ENCODE results near the gene PPM1L.

PPM1L gene

DNA sequence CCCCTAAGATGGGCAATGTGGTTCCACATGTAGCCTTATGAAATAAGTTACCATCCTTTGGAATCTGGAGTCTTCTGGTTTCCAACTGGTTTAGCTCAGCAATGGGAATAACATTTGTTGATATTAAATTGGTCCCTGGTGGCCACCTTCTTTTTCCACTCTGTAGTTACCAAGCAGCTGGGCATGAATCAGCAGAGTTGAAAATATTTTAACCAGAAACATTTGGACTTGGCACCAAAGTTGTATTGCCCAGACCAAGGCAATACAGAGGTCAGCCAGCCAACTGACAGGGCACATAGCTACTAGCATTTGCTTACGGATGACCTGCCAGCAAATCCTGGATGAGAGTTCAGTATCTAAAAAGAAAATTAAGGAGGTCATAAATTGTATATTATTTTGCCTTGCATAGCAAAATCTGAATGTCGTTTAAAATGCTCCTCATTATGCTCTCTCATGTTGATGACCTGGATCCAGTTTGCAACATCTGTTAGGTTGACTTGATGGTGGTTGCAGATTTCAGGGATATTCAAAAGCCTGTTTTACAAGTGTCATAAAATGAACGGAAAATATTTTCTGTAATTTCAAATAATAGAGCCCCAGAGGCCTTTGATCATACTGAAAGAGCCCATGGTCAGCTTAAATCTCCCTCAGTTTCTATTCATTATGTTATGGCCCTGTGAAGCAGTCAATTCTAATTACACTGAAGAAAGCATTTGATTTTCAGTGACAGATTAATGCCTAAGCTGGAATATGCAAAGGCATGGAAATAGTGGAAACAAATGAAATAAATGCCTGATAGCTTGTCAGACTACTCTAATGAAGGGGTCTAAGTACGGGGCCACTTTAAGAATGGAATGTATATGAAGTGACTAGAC is 54.6 kb downstream of the PPM1L start:
- DNase-seq: no peak

DNA sequence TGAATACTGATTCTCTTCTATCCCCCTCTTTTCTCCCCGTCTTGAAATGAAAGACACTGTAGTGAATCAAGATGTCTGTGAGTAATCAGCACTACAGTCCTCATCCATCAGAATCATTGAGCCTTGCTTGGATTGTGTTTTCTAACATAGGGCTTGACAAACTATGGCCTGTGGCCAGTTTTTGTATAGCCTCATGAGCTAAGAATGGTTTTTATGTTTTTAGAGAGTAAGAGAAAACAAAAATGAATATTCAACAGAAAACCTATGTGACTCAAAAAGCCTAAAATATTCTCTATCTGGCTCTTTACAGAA is 55.2 kb downstream of the PPM1L start:
- DNase-seq: no peak

DNA sequence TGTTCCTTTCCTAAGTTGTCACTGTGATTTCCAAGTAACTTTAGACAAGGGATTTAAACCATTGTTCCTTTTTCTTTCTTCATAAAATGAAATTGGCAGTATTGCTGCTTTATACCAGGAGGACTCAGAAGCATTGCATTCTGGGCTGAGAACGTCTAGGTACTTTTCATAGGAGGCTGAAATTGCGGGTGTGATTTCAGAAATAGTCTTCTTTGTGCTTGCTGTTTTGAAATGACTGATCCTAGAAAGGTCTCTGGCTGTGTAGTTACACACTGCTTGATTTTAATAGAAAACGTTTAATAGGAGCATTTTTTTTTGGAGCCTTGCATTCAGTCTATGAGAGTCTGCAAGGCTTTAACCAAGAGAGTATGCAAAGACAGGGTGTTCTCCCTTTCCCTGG is 56.3 kb downstream of the PPM1L start:
- DNase-seq: no peak

DNA sequence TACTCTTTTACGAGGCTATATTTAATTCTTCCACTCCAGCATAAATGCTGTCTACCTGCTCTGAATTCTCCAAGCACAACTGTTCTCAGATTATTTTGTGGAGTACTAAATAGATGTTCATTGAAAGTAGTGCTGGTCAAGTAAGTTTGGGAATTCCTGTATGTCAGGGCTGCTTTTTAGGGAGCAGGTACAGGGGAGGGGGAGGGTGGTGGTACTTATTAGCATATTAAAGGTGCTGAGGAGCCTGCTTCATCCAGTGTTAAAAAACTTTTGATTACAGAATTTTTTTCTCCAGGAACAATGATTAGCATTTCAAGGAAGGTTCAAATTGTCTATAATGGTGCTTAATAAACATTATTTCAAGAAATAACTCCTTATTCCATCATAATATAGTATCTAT is 59.2 kb downstream of the PPM1L start:
- no peak for DNase-seq

DNA sequence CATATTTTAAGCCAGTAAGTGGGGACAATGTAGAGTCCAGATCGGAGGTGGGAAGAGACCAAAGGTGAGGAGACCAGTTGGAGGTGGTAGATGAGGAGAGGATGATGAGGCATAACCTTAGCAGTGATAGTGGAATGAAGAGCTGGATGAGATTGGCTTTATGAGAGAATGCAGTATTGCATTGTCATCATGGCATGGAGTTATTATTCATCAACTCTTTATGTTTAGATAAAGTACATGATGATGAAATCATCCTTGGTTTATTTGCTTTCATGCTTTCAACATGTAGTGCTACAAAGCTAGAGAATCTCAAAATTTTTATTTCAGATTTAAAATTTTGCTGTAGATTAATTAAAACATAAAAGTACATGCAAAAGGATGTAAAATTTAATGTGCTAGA is 64.0 kb downstream of the PPM1L start:
- DNase-seq: no peak

DNA sequence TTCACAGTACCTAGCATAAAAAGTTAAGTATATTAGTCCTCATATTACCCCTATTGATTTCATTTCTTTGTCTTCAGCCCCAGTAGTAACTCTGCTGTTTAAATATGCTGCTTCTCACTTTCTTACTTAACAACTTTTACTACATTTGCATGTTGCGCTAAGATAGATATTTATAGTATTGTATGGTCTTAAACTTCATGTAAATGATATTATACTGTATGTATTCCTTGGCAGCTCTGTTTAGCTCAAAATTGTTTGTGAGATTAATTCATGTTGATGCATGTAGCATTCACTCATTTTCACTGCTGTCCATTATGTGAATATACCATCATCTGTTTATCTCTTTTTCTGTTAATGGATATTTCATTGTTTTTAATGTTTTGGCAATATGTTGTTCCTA is 64.4 kb downstream of the PPM1L start:
- no peak for DNase-seq

DNA sequence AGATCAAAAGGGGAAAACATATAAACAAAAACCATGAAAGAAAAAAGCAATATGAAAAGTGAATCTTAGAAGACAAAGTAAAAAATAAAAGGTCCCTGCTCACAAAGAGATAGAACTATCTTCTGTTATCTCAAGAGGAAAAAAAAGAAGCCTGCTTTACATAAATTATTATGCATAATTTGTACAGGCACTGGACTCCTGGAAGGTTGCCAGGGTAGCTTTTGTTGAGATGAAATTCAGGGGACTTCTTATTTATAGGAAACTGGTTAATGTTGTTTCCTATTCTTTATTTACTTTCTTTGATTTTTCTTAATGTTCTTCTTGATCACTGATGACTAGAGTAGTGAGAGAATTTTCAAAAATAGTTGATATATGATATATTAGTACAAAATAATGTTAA is 66.9 kb downstream of the PPM1L start:
- DNase-seq: no peak

DNA sequence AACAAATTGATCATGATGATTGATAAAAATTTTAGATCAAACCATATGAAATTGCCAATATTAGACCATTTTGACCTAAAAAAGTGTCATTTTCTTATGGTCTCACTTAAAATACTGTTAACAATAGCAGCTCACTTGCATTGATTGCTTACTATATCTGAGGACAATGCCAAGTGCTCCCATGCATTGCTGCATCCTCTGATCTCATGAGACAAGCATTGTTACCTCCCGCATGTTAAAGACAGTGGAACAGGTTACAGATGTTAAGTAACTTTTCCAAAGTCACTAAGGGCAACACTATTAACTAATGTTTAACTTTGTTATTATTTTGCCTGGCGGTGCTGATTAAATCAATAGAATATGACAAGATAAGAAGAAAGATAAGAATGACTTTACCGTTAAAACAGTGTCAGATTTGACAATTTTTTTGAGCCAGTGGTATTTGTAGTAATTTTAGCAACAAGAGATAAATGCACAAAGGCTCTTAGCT is 69.3 kb downstream of the PPM1L start:
- no peak for DNase-seq

DNA sequence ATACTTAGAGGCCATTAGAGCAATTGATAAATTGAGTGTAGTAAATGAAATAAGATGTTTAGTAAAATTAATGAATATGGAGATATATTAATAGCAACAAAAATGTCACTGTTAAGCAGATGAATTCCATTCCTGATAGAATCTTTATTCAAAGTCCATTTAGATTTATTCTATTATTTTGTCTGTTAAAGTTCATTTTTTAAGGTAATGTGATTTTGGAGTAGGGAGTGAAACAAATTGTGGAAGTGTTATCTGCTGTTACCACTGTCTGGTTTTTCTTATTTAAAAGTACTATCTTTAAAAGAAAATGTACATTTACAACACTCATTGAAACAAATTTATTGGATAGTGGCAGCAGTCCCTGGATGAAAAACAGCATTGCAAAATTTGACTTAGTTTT is 70.4 kb downstream of the PPM1L start:
- no peak for DNase-seq

DNA sequence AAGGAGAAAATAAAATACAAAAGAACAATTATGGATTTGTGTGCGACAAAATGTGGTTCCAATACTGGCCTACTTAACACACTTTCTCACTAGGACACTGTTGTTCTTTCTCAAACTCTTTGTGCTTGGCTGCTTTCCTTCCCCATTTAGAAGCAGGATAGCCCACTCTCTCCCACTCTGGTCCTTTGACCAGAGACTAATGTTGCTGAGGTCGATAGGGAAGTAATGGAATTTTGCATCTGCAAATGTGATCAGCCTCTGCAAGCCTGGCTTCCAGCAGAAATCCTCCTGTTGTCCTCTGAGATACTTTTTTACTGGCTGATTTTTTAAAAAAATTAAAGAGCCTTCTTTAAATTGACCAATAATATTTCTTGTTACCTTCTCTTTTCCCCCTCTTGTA is 71.0 kb downstream of the PPM1L start:
- DNase-seq: no peak

DNA sequence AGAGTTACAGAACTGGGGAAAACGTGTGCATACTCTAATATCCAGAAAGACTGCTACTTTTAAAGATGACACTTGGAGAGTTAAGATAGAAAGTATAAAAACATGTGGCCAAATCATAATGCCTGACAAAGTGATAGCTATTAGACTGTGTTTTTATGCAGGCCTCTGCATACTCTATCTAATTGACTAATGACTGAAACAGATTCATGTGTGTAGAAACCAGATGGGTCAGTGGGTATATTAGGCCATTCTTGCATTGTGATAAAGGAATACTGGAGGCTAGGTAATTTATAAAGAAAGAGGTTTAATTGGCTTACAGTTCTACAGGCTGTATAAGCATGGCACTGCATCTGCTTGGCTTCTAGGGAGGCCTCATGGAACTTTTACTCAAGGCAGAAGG is 71.5 kb downstream of the PPM1L start:
- DNase-seq: no peak

DNA sequence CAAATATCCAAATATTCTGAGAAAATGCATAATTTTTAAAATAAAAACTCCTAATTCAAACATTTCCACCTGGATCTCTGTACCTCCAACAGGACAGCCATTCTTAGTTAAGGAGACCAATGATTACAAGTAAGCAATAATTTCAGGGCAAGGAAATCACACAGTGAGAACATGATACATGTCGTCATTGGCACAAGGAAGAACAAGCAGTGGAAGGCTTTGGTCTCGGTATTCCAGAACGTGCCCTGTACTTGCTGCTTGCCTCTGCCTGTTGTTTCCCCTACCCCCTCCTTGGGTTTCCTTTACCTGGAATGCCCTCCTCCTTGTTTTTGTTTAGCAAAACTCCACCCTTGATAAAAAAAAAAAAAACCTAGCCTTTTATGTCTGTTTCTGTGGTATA is 72.8 kb downstream of the PPM1L start:
- no peak for DNase-seq

DNA sequence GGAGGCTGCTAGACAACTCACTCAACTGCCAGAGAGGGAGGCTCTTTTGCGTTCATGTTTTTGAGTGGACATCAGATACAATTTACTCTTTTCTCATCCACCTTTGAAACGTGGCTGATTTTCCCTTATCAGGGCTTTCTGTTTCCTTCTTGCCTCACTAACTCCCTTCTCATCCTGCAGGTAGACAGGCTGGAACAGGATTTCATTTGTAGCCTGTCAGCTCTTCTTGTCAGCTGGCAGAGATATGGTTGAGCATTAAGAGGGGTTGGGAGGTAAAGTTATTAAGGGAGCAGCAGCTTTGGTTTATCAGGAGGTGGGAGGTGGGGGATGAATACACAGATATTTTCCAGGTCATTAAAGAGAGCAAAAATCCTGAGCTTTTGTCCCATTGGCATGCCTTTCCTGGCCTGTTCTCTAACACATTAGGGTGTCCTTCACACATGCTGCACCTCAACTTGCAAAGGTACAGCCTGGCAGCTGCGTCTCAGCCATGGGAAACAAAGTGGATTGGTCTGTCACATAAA is 73.5 kb downstream of the PPM1L start:
- DNase-seq: no peak

DNA sequence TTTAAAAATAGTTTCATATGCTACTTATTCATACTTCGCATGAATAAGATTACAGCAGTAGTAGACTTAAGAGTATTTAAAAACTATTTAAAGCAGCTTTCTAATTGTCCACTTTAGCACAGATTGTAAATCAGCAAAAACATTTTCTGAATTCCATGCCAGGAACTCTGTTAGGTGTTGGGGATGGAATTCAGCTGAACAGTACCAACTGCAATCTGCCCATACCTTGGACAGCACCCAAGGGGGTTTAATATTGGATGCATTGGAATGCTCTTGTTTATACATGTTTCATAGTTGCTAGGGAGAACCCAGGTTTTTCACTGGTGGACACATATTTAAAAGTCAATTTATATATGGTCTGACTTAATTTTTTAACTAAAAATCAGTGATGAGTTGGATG is 74.8 kb downstream of the PPM1L start:
- DNase-seq: no peak

DNA sequence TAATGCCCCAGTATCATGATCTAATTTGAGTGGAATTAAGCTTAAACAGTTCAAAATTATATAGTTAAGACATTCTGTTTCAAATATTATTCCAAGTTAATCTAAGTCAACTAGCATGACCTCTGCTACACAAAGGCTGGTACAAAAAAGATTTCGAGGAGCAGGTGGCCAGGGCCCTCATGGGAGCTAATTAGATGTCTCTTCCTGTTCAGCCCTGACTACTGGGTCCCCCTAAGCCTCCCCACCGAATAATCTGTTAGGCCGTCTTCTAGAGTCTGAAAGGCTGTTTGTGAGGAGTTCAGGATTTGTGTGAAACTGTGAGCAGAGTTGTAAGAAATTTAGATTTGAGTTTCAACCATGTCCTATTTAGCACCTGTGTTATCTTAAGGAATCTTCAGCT is 75.4 kb downstream of the PPM1L start:
- no peak for DNase-seq

DNA sequence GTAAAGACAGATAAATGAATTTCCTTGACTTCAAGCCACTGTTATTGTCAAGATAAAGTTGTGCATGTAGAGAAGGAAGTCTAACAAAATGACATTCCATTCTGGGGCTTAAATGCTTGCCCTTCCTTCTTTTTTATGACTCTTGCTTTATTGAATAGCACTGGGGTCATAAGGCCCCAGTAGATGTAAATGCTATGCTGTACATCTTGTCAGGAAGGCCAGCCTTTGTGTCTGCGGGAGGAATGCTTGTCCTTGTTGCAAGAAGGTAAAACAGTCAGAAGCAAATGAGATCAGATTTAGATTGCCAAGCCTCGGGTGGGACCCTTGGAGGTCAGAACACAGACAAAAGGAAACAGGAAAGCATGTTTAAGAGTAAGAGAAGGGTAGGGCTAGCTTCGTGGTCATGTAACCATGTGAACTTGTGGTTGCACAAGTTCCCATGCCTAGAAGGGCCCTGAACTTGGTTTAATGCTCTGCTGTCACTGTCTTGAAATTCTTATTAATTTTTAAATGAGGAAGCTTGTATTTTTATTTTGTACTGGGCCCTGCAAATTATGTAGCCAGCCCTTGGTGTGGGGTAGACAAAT is 81.5 kb downstream of the PPM1L start:
- DNase-seq: no peak

DNA sequence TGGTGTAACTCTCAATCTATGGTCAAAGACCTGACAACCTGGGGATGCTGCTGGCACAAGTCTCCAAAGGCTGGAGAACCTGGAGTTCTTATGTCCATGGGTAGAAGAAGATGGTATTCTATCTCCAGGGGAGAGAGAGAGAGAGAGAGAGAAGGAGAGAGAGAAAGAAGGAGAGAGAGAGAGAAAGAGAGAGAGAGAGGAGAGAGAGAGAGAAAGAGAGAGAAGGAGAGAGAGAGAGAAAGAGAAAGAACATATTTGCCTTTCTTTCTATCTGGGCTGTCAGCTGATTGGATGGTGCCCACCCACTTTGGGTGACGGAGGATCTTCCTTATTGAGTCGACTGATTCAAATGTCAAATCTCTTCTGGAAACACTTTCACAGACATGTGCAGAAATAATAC is 84.6 kb downstream of the PPM1L start:
- no peak for DNase-seq

DNA sequence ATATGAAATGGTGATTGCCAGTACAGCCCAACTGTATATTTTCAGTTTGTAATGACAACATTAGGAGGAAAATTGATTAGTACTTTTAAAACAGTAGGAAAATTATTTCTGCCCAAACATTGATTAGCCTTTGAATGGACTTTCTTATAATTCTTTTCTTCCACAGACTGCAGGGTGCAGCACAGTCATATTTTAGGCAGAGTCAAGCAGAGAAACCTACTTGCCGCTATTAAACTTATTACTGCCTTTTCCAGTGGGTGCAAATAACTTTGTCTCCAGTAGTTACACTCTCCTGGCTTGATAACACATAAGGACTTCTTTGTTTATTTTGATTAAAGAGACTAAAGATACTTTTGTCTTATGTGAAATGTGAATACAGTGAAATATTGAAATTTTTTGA is 85.4 kb downstream of the PPM1L start:
- no peak for DNase-seq

DNA sequence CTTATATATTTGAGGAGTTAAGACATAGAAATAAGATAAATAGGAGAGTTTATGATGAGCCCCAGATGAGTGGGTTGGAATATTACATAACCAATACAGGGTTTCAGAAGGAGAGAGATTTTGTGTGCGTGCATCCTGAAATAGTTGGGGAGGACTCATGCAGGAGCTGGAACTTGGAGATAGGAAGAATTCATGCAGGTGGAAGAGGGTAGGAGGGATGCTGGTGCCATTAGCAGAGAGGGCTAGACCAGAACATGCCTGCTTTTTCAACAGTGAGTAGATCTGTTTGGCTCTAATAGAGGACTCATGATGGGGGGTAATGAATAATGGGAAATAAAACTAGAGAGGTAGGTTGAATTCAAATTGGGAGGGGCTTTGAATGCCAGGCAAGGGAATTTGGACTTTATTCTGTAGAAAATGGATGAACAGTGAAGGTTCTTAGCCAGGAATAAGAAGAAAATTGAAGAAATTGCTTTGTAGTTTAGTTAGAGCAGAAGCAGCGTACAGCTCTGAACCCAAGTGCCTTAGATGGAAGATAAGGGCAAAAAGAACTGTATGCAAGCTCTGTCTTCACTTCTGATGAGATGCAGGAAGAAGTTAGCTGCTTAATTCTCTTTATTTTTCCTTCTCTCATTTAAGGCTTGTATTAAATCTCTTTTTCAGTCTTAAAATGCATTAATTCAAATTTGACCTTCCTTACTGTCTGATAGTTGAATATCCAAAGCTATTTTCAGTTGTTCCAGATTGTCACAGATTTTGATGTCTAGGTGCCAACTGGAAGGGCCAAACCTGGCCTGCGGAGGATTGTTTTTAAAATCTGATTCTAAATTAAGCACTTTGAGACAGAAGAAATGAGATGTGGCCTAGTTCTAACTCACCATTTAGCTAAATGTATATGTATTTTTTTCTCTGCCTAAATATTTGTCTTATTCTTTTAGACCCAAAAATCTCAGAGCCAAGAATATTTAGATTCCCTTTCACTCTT is 86.3 kb downstream of the PPM1L start:
- DNase-seq: no peak

DNA sequence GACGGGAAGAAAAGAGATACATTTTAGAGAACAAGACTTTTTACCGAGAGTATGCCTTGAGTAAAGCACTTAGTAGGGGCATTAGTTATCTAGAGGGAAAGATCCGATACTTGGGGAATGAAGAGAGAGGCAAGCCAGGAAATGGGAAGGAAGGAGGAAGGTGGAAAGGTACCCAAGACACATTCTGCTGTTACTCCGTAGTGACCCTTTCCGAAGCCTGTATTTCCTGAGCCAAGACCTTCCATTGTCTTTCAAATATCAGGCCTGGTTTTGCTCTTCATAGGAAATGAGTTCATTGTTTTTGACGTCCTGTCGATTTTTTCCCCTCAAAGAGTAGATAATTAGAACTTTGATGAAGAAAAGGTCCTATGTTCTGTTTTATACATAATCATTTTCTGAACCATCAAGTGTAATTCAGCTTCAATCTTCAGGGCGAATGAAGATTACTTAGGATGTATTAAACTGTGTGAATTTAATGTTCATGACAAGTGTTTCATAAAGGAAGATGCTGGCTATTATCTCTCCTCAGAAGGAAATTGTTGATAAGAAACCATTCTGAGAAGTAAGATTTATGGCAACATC is 95.7 kb downstream of the PPM1L start:
- no peak for DNase-seq

DNA sequence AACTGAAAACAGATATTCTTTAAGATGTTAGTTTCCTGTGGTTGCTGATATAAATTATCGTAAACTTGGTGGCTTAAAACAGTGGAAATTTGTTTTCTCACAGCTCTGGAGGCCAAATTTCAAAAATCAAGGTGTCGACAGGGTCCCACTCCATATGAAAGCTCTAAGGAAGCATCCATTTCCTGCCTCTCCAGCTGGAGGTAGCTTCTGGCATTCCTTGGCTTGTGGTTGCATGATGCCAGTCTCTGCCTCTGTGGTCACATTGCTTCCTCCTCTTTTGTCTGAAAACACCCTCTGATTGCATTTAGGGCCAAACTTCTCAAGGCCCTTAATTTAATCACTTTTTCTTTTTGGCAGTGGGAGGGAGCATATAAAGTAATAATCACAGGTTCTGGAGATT is 96.8 kb downstream of the PPM1L start:
- no peak for DNase-seq

DNA sequence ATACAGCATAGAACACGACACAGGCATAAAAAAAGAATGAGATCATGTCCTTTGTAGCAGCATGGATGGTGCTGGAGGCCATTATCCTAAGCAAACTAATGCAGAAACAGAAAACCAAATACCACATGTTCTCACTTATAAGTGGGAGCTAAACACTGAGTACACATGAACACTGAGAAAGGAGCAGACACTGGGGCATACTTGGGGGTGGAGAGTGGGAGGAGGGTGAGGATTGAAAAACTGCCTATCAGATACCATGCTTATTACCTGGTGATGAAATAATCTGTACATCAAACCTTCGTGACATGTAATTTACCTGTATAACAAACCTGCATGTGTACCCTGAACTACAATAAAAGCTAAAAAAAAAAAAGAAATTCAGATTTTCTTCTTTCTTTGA is 100.4 kb downstream of the PPM1L start:
- no peak for DNase-seq

DNA sequence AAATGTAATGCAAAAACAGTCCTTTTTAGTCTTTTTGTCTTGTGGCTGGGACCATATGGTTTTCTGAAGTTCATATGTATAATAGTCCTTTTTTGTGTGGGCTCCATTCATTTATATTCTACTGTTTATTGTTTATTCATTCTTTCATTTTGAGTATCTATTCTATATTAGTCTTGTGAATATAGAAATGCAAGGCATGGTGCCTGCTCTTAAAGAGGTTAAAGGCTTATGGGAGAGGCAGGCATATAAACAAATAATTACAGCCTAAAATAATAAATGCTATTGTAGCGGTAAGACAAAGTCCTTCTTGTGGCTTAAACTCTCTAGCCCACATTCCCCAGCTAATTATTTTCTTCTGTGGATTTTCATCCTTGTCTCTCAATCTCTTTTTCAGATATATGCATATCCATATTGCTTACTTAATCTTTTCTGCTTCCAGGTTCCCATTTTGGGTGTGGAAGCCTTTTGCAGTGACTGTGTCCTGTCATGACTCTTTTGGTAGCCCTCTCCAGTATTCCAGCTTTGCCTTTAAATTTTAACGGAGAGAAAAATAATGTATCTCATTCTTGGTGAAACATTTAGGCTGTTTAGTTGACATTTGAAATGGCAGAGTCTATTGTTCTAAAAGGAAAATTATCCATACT is 101.6 kb downstream of the PPM1L start:
- DNase-seq: no peak
